ENCODE results near the gene SLC16A2.

Gene SLC16A2

DNA sequence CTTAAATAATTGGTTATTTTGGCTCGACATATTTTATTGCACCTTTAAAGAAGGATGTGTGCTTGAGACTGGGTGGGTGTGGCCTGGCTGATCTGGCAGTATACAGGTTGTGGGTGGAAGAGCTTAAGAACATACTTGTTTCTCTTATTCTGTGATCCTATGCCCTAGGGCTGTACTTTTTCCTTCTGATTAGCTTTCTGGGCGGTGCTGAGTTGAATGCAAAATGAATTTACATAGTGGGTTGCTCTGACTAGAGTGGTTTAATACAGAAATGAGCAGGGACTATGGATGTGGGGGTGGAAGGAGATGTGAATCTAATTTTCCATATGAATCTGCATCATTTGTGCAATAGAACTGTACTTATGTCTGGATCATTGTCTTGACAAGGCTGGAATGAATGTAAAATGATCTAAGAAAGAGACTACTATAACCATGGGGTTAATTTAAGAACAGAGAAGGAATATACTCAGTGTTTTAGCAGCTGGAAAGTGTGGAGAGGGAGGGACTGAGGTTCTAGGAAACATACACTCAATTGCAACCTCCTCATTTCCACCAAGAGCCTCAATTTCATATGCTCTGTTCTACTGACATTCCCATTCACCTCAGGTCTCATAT, 119.4 kb downstream of the SLC16A2 start:
- ChIA-PET POLR2A (no interaction called here), CTCF (interaction anchor here (0.7 to 1.8 kb wide), 4 partner anchors 9 to 405 kb away, joined by 3 to 4 read pairs (median 4); no protein-coding TSS in a partner anchor)
- TF ChIP-seq ZNF768 (tag by site-specific recombination; IDR thresholded peaks at IDR 0.05) (no peak), ZNF701 (tag by site-specific recombination; IDR thresholded peaks at IDR 0.05) (no peak), ZNF664 (tag by site-specific recombination; IDR thresholded peaks at IDR 0.05) (no peak), ZNF239 (tag by site-specific recombination; IDR thresholded peaks at IDR 0.05) (no peak), EGR2 (tag by site-specific recombination; IDR thresholded peaks at IDR 0.05; ENCODE audit: low read depth) (peak; percentile 17; the same call in 1 of the 2 replicates)
- TF ChIP-seq, protein P1, sequence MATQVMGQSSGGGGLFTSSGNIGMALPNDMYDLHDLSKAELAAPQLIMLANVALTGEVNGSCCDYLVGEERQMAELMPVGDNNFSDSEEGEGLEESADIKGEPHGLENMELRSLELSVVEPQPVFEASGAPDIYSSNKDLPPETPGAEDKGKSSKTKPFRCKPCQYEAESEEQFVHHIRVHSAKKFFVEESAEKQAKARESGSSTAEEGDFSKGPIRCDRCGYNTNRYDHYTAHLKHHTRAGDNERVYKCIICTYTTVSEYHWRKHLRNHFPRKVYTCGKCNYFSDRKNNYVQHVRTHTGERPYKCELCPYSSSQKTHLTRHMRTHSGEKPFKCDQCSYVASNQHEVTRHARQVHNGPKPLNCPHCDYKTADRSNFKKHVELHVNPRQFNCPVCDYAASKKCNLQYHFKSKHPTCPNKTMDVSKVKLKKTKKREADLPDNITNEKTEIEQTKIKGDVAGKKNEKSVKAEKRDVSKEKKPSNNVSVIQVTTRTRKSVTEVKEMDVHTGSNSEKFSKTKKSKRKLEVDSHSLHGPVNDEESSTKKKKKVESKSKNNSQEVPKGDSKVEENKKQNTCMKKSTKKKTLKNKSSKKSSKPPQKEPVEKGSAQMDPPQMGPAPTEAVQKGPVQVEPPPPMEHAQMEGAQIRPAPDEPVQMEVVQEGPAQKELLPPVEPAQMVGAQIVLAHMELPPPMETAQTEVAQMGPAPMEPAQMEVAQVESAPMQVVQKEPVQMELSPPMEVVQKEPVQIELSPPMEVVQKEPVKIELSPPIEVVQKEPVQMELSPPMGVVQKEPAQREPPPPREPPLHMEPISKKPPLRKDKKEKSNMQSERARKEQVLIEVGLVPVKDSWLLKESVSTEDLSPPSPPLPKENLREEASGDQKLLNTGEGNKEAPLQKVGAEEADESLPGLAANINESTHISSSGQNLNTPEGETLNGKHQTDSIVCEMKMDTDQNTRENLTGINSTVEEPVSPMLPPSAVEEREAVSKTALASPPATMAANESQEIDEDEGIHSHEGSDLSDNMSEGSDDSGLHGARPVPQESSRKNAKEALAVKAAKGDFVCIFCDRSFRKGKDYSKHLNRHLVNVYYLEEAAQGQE (tag by site-specific recombination; IDR thresholded peaks at IDR 0.05): no peak
- TF ChIP-seq, protein P2, sequence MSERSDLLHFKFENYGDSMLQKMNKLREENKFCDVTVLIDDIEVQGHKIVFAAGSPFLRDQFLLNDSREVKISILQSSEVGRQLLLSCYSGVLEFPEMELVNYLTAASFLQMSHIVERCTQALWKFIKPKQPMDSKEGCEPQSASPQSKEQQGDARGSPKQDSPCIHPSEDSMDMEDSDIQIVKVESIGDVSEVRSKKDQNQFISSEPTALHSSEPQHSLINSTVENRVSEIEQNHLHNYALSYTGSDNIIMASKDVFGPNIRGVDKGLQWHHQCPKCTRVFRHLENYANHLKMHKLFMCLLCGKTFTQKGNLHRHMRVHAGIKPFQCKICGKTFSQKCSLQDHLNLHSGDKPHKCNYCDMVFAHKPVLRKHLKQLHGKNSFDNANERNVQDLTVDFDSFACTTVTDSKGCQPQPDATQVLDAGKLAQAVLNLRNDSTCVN (tag by site-specific recombination; optimal IDR thresholded peaks at IDR 0.05): no peak
- Histone ChIP-seq H3K36me3 (ENCODE audit: control insufficient read depth in 2 of 2, insufficient read depth in 1 of 2, low read length in 2 of 2) (no peaks in the 10 kb centered on the region), H3K9me3 (ENCODE audit: control insufficient read depth, insufficient read depth, low read depth, low read length) (no peaks in the 10 kb centered on the region), H3K27ac (ENCODE audit: extremely low read depth, low read depth, low read length) (no peak overlapping the region), H3K4me1 (ENCODE audit: control insufficient read depth, insufficient read depth, low read length) (peaks cover 7% of the 10 kb centered on the region; the same call in 1 of the 2 replicates), H3K4me3 (ENCODE audit: low read depth, low read length) (no peak overlapping the region)

DNA sequence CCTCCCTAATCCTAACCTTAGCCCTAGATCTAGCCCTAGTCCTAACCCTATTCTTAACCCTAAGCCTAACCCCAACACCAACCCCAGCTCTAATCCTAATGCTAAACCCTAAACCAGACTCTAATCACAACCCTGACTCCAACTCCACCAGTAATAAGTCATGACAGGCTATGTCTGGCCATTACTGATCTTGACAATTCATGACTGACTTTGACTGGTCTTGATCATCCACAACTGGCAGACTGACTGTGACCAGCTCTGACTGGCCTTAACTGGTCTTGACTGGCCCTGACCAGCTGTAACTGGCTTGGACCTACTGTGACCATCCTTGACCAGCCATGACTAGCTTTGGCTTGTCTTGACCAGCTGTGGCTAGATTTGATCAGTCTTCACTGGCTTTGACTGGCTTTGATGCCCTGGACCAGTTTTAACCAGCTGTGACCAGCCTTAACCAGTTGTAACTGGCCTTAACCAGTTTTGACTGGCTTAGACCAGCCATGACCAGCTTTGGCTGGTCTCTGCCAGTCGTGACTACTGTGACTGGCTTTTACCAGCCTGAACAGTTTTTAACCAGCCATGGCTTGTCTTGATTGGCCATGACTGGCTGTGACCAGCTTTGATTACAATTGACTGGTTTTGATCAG, 124.7 kb downstream of the SLC16A2 start:
- H3K27ac ChIP-seq (ENCODE audit: extremely low read depth, low read depth, low read length): no peak overlapping the region
- H3K4me1 ChIP-seq (ENCODE audit: control insufficient read depth, insufficient read depth, low read length): no peaks in the 10 kb centered on the region
- TF ChIP-seq ZNF292 (tag by site-specific recombination; IDR thresholded peaks at IDR 0.05; ENCODE audit: borderline replicate concordance, low read depth) (no peak), ZIC2 (tag by site-specific recombination; IDR thresholded peaks at IDR 0.05) (no peak), ZFHX2 (tag by site-specific recombination; conservative IDR thresholded peaks at IDR 0.05) (no peak), ZNF37A (tag by site-specific recombination; IDR thresholded peaks at IDR 0.05) (no peak), ZNF274 (IDR thresholded peaks at IDR 0.05; ENCODE audit: low read length) (no peak), ZNF274 (tag by site-specific recombination; IDR thresholded peaks at IDR 0.05; ENCODE audit: borderline replicate concordance) (no peak), ZNF677 (tag by site-specific recombination; IDR thresholded peaks at IDR 0.05) (no peak), ZBTB48 (tag by site-specific recombination; IDR thresholded peaks at IDR 0.05) (no peak), ZSCAN23 (tag by site-specific recombination; IDR thresholded peaks at IDR 0.05) (no peak), GLI2 (tag by site-specific recombination; IDR thresholded peaks at IDR 0.05; ENCODE audit: borderline replicate concordance, low read depth) (no peak), ZBTB8A (tag by site-specific recombination; IDR thresholded peaks at IDR 0.05) (no peak), ZNF571 (tag by site-specific recombination; IDR thresholded peaks at IDR 0.05) (no peak), ZNF324 (tag by site-specific recombination; IDR thresholded peaks at IDR 0.05) (no peak), ZNF24 (tag by site-specific recombination; IDR thresholded peaks at IDR 0.05) (no peak)
- TF ChIP-seq, protein P3, sequence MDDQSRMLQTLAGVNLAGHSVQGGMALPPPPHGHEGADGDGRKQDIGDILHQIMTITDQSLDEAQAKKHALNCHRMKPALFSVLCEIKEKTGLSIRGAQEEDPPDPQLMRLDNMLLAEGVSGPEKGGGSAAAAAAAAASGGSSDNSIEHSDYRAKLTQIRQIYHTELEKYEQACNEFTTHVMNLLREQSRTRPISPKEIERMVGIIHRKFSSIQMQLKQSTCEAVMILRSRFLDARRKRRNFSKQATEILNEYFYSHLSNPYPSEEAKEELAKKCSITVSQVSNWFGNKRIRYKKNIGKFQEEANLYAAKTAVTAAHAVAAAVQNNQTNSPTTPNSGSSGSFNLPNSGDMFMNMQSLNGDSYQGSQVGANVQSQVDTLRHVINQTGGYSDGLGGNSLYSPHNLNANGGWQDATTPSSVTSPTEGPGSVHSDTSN (CRISPR knock-in tag; IDR thresholded peaks at IDR 0.05): no peak
- no peaks in the 10 kb centered on the region for H3K9me3 ChIP-seq (ENCODE audit: control insufficient read depth, insufficient read depth, low read depth, low read length)
- H3K36me3 ChIP-seq (ENCODE audit: control insufficient read depth in 2 of 2, insufficient read depth in 1 of 2, low read length in 2 of 2): no peaks in the 10 kb centered on the region
- H3K4me3 ChIP-seq (ENCODE audit: low read depth, low read length): no peak overlapping the region
- ChIA-PET POLR2A (interaction anchor here (0.5 kb wide), 1 partner anchor 168 kb away, joined by 3 read pairs; no protein-coding TSS in a partner anchor), CTCF (interaction anchor here (0.8 to 1.5 kb wide), 3 partner anchors 10 to 163 kb away, joined by 3 to 5 read pairs (median 3); no protein-coding TSS in a partner anchor)

Measured in HEK293 (cell line).